Measurements from ENCODE around the gene C10orf90. TPM values are rescaled to one million over a fixed set of nuclear protein-coding genes. Genes with fewer than 3 reads are reported as not detected.

Gene C10orf90, protein sequence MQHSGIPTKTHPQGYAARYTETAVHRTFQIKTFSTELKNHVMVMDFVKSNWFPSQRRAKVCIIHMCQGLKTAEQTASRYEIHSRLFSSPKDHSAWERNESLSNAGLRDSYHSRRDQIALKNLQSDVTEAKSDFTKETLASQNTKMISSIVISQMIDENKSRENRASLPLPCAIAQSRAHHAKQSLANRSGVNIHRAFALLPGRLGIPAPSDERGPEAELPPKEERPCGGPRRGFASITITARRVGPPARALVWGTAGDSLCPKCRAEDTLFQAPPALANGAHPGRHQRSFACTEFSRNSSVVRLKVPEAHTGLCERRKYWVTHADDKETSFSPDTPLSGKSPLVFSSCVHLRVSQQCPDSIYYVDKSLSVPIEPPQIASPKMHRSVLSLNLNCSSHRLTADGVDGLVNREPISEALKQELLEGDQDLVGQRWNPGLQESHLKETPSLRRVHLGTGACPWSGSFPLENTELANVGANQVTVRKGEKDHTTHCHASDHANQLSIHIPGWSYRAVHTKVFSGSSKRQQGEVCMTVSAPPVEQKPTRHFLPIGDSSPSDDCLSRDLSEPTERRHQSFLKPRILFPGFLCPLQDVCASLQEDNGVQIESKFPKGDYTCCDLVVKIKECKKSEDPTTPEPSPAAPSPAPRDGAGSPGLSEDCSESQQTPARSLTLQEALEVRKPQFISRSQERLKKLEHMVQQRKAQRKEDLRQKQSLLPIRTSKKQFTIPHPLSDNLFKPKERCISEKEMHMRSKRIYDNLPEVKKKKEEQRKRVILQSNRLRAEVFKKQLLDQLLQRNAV
- total RNA-seq (under 1 TPM; 0.05 to 0.25 TPM), polyA plus RNA-seq (not detected)

DNA sequence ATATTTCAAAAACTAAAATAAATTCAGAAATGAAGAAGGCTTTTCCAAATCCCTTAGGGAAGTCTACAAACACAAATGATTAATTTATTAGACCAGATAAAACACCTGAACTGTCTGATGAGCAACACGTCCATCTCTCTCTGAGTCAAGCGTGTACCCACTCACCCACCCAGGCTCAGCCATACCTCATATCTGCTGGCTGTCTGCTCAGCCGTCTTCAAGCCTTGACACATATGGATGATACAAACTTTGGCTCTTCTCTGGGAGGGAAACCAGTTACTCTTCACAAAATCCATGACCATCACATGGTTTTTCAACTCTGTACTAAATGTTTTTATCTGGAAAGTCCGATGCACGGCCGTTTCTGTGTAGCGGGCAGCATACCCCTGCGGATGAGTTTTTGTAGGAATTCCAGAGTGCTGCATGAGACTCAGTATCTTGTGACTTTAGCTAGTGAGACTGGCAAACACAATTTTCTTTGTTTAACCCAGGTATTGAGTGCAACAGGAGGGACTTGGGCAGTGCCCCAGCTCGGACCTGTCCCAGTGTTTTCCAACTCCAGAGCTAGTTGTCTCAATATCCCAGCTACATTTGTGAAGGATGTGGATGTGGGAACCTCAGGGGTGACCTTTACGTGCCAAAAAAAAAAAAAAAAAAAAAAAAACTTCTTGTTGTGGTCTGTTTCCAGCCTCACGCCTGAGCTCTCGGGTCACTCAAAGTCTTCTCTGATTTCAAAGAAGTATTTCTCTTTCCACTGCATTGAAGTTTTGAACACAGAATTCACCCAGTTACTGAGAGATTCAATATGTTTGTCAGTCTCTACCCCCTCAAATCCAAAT lies at the start of gene C10orf90:
C10orf90 (minus strand) TSS at position 638 of the 839 bp plus-strand sequence; CDS start at position 425, 213 bp downstream.
- TF ChIP-seq, protein P1, sequence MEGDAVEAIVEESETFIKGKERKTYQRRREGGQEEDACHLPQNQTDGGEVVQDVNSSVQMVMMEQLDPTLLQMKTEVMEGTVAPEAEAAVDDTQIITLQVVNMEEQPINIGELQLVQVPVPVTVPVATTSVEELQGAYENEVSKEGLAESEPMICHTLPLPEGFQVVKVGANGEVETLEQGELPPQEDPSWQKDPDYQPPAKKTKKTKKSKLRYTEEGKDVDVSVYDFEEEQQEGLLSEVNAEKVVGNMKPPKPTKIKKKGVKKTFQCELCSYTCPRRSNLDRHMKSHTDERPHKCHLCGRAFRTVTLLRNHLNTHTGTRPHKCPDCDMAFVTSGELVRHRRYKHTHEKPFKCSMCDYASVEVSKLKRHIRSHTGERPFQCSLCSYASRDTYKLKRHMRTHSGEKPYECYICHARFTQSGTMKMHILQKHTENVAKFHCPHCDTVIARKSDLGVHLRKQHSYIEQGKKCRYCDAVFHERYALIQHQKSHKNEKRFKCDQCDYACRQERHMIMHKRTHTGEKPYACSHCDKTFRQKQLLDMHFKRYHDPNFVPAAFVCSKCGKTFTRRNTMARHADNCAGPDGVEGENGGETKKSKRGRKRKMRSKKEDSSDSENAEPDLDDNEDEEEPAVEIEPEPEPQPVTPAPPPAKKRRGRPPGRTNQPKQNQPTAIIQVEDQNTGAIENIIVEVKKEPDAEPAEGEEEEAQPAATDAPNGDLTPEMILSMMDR (IDR thresholded peaks at IDR 0.05; ENCODE audit: low read depth, low read length, missing input control) = no peak
- no peak for TF ChIP-seq TAF1 (conservative IDR thresholded peaks at IDR 0.05)
- no peak for TF ChIP-seq HNF4A (conservative IDR thresholded peaks at IDR 0.05)
- TF ChIP-seq, protein P2, sequence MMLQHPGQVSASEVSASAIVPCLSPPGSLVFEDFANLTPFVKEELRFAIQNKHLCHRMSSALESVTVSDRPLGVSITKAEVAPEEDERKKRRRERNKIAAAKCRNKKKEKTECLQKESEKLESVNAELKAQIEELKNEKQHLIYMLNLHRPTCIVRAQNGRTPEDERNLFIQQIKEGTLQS (IDR thresholded peaks at IDR 0.05) = no peak
- no peak for TF ChIP-seq SP1 (IDR thresholded peaks at IDR 0.05)
- TF ChIP-seq FOXA1 (IDR thresholded peaks at IDR 0.05) = no peak
- TF ChIP-seq, protein P3, sequence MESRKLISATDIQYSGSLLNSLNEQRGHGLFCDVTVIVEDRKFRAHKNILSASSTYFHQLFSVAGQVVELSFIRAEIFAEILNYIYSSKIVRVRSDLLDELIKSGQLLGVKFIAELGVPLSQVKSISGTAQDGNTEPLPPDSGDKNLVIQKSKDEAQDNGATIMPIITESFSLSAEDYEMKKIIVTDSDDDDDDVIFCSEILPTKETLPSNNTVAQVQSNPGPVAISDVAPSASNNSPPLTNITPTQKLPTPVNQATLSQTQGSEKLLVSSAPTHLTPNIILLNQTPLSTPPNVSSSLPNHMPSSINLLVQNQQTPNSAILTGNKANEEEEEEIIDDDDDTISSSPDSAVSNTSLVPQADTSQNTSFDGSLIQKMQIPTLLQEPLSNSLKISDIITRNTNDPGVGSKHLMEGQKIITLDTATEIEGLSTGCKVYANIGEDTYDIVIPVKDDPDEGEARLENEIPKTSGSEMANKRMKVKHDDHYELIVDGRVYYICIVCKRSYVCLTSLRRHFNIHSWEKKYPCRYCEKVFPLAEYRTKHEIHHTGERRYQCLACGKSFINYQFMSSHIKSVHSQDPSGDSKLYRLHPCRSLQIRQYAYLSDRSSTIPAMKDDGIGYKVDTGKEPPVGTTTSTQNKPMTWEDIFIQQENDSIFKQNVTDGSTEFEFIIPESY (IDR thresholded peaks at IDR 0.05) = no peak
- H3K27ac ChIP-seq (ENCODE audit: low read depth in 1 of 2, low read length in 2 of 2) = no peak within 1 kb of the TSS
- H3K4me1 ChIP-seq (ENCODE audit: control insufficient read depth in 4 of 4, insufficient read depth in 4 of 4, low read length in 3 of 4) = no peaks in the 10 kb centered on the region
- WGBS = 64% methylated on average over 12 of the region's 12 CpGs
- no peaks in the 10 kb centered on the region for H3K27me3 ChIP-seq (ENCODE audit: control insufficient read depth in 4 of 4, insufficient read depth in 4 of 4, low read length in 3 of 4)
- no peak within 1 kb of the TSS for H3K4me3 ChIP-seq (ENCODE audit: low read depth in 1 of 3, low read length in 3 of 3)
- no peaks in the 10 kb centered on the region for H3K36me3 ChIP-seq (ENCODE audit: control insufficient read depth in 4 of 4, insufficient read depth in 3 of 4, low read depth in 1 of 4, low read length in 3 of 4)
- H3K9me3 ChIP-seq (ENCODE audit: control insufficient read depth in 4 of 4, low read length in 3 of 4) = no peaks in the 10 kb centered on the region
- no peak for DNase-seq (ENCODE audit: low spot score)
- no peak within 1 kb of the TSS for H3K9ac ChIP-seq (ENCODE audit: low read depth in 1 of 2, low read length in 2 of 2)

DNA sequence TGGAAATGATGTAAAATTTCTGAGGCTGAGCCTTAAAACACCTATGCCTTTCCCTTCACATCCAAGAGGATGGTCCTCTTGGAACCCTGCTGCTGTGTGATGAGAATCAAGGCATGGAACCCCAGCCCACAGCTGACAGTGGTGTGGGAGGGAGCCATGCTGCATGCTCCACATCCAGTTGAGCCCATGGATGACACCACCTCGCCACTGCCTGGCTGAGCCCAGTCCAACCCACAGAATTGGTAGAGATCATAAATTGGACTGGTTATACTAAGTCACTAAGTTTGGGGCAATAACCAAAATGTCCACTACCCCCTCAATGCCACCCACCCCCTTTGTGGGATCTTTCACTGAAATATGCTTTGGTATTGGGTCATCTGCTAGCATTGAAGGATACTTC lies 45.9 kb upstream of the C10orf90 start:
- Histone ChIP-seq H3K9me3 (ENCODE audit: control insufficient read depth in 4 of 4, low read length in 3 of 4) (peaks cover 0 to 1% (median under 1%) of the 10 kb centered on the region in 4 donors), H3K36me3 (ENCODE audit: control insufficient read depth in 4 of 4, insufficient read depth in 3 of 4, low read depth in 1 of 4, low read length in 3 of 4) (no peaks in the 10 kb centered on the region), H3K9ac (ENCODE audit: low read depth in 1 of 2, low read length in 2 of 2) (no peak overlapping the region), H3K27me3 (ENCODE audit: control insufficient read depth in 4 of 4, insufficient read depth in 4 of 4, low read length in 3 of 4) (peaks cover 0 to 4% (median 2%) of the 10 kb centered on the region in 4 donors), H3K27ac (ENCODE audit: low read depth in 1 of 2, low read length in 2 of 2) (no peak overlapping the region), H3K4me3 (ENCODE audit: low read depth in 1 of 3, low read length in 3 of 3) (no peak overlapping the region), H3K4me1 (ENCODE audit: control insufficient read depth in 4 of 4, insufficient read depth in 4 of 4, low read length in 3 of 4) (no peaks in the 10 kb centered on the region)
- 75% methylated on average over 1 of the region's 1 CpG for WGBS
- no peak for DNase-seq (ENCODE audit: low spot score)
- TF ChIP-seq SP1 (IDR thresholded peaks at IDR 0.05) (no peak), GABPA (IDR thresholded peaks at IDR 0.05 in 1 of 2, conservative IDR thresholded peaks at IDR 0.05 in 1 of 2) (no peak), RAD21 (IDR thresholded peaks at IDR 0.05) (no peak)
- TF ChIP-seq, protein P4, sequence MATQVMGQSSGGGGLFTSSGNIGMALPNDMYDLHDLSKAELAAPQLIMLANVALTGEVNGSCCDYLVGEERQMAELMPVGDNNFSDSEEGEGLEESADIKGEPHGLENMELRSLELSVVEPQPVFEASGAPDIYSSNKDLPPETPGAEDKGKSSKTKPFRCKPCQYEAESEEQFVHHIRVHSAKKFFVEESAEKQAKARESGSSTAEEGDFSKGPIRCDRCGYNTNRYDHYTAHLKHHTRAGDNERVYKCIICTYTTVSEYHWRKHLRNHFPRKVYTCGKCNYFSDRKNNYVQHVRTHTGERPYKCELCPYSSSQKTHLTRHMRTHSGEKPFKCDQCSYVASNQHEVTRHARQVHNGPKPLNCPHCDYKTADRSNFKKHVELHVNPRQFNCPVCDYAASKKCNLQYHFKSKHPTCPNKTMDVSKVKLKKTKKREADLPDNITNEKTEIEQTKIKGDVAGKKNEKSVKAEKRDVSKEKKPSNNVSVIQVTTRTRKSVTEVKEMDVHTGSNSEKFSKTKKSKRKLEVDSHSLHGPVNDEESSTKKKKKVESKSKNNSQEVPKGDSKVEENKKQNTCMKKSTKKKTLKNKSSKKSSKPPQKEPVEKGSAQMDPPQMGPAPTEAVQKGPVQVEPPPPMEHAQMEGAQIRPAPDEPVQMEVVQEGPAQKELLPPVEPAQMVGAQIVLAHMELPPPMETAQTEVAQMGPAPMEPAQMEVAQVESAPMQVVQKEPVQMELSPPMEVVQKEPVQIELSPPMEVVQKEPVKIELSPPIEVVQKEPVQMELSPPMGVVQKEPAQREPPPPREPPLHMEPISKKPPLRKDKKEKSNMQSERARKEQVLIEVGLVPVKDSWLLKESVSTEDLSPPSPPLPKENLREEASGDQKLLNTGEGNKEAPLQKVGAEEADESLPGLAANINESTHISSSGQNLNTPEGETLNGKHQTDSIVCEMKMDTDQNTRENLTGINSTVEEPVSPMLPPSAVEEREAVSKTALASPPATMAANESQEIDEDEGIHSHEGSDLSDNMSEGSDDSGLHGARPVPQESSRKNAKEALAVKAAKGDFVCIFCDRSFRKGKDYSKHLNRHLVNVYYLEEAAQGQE (IDR thresholded peaks at IDR 0.05) = no peak
- TF ChIP-seq, protein P5, sequence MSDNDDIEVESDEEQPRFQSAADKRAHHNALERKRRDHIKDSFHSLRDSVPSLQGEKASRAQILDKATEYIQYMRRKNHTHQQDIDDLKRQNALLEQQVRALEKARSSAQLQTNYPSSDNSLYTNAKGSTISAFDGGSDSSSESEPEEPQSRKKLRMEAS (IDR thresholded peaks at IDR 0.05) = no peak
- TF ChIP-seq, protein P3 (IDR thresholded peaks at IDR 0.05) = no peak

Data from liver (tissue), 9 donors.